ENCODE measurements around the gene EDEM1.
"Not testable (repeated sequence)": the region's sequence is repeated elsewhere in the genome, so short reads cannot be mapped to it uniquely, and the experiment has no call there.

EDEM1 gene

DNA sequence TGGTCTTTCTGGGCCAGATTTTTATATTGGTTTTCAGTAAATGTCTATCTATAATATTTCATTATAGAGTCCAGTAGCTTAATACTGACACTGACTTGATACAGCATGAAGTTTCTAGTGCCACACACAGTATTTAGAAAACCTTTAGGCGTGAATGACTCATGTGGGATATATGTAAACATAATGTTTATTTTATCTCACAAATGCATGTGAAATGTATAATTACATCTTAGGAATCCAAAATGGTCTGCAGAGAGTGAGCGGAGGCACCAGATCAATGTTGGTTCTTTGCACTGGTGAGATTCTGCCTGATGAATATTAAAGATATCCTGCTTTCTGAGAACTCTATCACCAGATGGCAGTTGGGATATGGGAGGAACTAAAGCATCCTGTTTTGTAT lies 8.5 kb upstream of the EDEM1 start:
- DNase-seq, result not testable (repeated sequence)

DNA sequence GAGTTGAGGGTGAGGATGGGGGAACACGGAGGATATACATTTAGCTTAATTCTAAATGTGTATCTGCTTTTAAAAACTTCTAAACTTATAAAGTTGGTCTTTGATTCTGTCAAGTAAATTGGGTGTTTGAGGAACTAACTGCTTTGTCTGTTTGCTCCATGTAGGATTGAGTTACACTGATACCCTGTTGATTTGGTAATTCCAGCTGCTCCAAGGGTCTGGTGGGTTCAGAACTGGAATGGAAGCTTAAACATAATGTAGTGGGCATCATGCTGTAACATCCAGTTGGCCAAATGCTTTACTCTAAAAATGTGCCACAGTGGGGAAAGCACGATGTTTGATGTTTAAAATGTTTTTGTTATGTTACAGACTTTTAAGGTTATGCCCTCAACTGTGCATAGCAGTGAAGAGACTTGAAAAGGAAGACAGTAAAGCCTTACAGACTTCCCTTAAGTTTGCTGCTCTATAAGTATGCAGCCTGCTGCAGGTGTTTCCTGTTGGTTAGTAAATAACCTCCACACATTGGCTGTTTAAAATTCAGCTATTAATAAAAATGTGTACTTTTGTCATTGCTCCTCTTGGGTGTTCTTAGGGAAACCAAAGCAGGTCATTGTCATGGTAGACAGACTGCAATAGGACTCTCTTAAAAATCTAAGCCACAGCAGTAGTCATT lies 5.9 kb upstream of the EDEM1 start:
- peak in 1 of 5 experiments; percentile 26 for DNase-seq

GRCh38 chr3:5183714-5184113 lies 3.8 kb upstream of the EDEM1 start:
- not testable (repeated sequence) for DNase-seq

DNA sequence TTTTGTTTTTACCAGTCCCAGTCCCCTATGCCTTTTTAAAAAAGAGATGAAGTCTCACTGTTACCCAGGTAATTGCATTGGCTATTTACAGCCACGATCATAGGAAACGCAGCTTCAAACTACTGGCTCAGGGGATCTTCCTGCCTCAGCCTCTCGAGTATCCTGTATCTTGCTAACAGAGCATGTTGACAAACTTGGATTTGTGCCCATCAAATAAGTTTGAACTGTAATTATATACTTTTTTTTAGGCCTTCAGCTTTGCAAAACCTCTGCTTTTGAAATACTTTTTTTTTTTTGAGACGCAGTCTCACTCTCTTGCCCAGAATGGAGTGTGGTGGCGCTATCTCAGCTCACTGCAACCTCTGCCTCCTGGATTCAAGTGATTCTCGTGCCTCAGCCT lies 3.0 kb upstream of the EDEM1 start:
- DNase-seq, result no peak

- no peak for DNase-seq
These were observed 2.3 kb upstream of the EDEM1 start for GRCh38 chr3:5185093-5185673.

DNA sequence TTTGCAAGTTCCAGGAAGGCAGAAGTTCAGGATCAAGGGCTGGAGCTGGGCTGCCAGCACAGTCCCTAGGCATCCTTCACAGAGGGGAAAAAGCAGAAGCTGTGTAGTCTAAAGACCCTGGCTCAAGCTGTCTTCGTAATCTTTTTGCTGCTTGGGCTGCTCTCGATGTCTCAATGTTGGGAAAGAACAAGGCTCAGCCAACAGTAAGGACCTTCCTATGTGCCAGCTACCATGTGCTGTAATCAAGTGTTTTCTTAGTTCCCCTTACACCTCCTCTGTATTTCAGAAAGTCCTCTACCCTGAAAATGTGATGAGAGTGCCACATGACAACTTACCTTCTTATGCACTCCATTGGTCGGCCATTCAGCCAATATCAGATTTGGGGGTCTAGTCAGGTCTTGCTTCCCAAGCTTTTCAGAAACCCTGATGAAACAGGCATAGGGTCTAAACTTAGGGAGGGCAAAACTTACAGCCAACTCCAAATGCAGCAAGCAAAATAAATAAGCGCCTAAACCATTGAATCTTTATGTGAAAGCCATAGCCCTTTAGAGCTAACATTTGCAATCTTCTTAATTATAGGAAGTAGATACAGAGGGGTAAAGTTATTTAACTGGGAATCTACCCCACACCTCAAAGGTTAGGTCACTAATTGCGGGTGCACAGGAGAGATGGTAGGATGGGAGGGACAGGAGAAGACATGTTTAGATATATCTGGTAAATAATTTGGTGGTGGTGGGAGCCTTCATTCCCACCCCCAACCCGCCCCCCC lies 1.2 kb upstream of the EDEM1 start:
- no peak for DNase-seq

DNA sequence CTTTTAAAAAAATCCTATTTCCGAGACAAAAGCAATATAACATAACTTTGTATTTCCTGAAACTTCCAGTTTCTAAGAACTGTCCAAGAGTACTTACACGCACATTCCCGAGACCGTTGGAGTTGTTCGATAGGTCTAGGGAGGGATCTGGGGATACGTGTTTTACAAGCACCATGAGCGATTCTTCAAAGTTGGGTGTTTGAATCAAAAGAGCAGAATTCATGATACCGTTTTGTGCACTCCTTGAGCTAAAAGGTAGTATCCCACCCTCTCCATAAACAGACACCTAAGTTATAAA lies 700 bp upstream of the EDEM1 start:
- DNase-seq, result no peak

GRCh38 chr3:5187920-5188418 lies 462 bp downstream of the EDEM1 start:
- peak; percentile 29 to 76 (median 38) for DNase-seq

DNA sequence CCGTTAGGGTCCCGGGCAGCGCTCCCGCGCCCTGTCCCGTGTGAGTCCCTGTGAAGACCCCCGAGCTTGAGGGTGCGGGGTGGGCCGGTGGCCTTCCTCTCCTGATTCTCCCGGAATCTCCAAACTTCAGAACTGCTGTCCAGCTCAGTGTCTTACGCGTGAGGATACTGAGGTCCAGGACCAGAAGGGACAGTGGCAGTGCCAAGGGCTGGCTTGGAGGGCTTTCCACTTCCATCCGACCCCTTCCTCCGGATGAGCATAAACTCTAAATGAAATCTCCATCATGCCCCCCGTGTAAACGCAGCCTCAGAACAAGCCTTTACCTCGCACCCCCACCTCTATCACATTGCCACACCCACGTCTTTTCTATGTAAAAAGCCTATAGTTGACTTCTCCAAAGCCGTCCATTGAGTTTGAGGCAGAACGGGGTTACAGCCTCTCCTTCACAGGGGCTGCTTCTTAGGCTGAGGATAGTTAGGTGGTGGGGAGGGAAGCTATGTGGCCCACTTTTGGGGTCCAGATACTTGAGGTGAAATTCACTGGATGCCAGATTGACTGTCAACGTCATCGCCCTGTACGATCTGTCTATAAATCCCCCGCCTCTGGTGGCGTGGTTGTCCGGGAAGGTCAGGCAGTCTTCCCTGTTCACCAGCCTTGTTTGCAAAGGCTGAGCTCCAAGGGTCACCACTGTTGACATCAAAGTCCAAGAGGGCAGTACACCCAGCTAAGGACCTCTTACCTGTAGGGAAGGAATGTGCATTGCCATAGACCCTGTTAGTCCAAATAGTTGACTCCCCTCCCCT lies 1.1 kb downstream of the EDEM1 start:
- DNase-seq, result peak in 4 of 5 experiments; percentile 29 to 86 (median 44)

DNA sequence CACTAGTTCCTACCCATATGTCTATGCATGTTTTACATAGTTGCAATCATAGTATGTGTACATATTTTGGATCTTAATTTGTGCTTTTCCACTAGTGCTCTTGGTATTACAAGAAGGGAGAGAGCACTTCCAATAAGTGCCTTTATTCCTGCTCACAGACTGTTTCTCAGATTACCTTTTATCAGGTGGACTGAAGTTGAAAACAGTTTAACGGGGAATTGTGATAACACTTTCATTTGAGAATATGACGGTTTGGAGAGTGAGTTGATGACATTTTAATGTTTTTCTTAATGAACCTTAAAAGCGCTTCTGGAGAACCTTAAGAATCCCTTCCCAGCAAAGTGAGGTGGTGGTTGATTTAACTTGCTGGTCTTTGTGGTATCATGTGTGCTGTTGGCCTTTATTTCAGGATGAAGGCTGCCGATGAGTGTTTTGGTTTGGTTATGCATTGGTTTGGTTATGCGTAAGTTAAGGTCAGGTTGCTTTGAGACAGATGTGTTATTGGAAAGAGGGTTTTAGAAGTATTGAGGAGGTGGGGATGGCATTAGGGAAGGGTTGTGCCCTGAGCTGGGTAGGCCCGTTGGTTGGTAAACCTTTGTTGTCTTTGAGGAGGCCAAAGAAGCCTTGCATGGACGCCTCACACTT lies 2.8 kb downstream of the EDEM1 start:
- peak in 1 of 5 experiments; percentile 57 for DNase-seq

GRCh38 chr3:5191555-5192304 lies 4.2 kb downstream of the EDEM1 start:
- DNase-seq, result peak in 1 of 5 experiments; percentile 39

GRCh38 chr3:5192571-5193365 lies 5.3 kb downstream of the EDEM1 start:
- DNase-seq, result peak in 1 of 5 experiments; percentile 41

DNA sequence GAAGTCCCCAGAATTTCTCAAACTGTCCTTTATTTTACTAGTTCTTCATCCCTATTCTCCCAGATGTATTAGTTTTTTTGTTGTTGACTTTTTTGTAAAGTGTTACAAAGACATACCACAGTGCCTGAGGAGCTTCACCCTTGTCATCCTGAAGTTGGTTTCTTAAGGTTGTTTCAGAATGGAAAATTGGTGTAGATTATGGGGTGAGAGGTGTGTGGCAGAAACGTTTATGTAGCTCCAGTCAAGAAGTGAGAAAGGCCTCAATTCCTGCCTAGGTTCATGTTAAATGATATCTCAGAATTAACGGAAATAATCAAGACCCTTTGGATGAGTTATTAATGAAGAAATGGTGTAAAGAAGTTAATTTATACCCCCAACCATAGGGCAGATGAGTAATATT lies 6.8 kb downstream of the EDEM1 start:
- DNase-seq, result peak in 1 of 5 experiments; percentile 35

DNA sequence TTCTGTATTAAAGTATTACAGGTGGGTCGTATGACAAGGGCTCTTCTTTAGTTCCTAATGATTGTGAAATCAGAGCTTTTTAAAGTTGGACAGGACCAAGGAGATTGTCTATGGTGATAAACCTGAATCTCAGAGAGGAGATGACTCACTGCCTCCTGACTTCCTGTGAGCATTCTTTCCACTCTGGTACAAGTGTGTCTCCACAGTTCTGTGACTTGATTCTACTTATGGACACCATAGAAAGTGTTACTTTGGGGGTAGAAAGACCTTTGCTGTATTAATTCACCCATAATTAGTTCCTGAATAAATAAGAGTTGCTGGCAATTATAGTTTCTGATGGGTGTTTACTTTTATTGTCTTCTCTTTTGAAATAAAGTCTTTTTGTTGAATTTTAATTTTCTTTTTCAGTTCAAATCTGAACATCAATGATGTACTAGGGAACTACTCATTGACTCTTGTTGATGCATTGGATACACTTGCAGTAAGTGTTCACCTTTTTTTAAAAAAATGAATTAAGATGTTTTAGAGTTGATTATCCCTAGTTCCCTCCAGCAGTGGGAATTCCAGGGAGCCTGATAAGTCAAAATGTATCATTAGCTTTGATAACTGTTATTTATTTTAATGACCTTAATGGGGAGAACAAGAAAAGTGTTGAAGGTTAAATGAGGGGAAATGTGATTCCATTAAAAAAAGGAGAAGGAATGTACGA lies 7.4 kb downstream of the EDEM1 start:
- DNase-seq, result peak in 3 of 5 experiments; percentile 22 to 87 (median 38)

DNA sequence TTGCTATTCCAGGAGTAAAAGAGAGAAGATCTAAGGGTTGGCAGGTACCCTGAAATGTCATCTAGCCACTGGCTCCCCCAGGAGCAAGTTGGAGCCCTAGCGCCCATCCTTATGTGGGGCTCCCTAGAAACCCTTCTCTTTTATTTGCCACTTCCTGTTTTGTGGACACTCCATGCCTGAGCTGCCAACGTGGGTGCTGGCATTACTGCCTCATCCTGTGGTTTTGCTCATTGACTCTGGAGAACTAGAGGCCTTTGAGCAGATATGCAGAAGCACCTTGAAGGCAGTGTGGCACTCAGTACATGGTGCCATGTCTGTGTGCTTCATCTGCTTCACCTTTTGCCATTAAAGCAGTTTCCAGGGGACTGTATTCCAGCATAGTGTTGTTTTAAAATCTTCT lies 8.1 kb downstream of the EDEM1 start:
- DNase-seq, result peak in 1 of 5 experiments; percentile 78

DNA sequence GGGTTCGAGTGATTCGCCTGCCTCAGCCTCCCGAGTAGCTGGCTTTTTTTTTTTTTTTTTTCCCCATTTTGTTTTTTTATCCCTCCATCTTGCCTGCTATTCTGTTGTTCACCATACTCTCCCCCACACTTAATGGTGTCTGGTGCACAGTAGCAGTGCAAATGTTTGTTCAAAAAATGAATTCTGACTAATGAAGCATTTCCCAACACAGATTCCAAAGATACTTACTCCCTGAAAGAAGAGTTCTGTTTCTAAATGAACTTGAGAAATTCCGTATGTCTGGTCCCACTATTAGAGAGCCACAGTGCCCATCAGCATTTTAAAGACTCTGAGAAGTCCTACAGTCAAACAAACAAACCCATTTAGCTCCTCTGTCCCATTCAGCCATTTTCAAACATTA lies 9.5 kb downstream of the EDEM1 start:
- peak in 1 of 5 experiments; percentile 26 for DNase-seq

GRCh38 chr3:5197470-5198312 lies 10.2 kb downstream of the EDEM1 start:
- DNase-seq, result peak in 3 of 5 experiments; percentile 28 to 90 (median 55)

DNA sequence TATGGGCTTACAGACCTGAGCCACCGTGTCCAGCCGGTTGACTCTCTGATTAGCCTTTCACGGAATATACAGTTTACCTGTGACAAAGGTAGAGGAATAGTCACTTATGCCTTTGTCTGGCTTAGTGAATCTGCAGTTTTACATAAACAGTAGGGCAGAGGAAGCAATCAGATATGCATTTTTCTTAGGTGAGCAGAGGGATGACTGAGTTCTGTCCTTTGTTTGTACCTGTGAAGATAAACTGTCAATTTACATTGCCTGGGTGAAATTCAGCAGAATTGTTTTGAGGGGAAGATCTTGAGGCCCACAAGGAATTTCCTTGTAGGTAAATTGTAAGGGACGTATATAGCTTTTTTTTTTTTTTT lies 10.8 kb downstream of the EDEM1 start:
- DNase-seq, result peak in 1 of 5 experiments; percentile 46
